Upper lobe of left lung (tissue), 4 donors: Measurements from ENCODE around the gene TNNI2.

Experiments used
- POLR2A ChIP-seq, 4 donors: fragments of 450-650 bp; IDR thresholded peaks; one replicate each; pipeline ENCODE4 v1.5.1; 2016 to 2017; ENCODE audit warnings: antibody characterized with exemption in 4 of 4, mild to moderate bottlenecking in 2 of 4
- TF ChIP-seq, protein P1 (sequence below), 6 experiments: fragments of 450-650 bp in 4 of 6; fragments of 200-600 bp in 2 of 6; sonication (generic) in 2 of 6; IDR thresholded peaks; one replicate each; pipeline ENCODE4 v1.5.1; 2016 to 2019; ENCODE audit warnings: antibody characterized with exemption in 6 of 6

DNA sequence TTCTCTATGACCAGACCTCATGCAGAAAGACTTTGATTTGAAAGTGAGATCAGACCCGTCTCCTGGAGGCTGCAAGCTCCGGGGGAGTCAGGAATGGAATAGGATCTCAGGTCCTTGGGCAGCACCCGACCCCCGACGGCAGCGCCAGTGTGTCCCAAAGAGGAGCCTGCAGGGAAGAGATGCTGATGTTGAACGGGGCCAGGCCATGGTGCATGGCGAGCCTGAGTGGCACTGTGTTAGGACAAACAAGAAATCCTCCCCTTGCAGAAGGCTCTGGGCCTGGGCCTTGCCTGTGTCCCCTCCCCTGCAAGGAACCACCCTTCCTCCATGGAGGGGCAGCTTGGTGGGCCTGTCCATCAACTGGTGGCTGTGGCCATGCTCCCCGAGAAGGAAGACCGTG lies 24.1 kb upstream of the TNNI2 start:
- TF ChIP-seq, protein P1, sequence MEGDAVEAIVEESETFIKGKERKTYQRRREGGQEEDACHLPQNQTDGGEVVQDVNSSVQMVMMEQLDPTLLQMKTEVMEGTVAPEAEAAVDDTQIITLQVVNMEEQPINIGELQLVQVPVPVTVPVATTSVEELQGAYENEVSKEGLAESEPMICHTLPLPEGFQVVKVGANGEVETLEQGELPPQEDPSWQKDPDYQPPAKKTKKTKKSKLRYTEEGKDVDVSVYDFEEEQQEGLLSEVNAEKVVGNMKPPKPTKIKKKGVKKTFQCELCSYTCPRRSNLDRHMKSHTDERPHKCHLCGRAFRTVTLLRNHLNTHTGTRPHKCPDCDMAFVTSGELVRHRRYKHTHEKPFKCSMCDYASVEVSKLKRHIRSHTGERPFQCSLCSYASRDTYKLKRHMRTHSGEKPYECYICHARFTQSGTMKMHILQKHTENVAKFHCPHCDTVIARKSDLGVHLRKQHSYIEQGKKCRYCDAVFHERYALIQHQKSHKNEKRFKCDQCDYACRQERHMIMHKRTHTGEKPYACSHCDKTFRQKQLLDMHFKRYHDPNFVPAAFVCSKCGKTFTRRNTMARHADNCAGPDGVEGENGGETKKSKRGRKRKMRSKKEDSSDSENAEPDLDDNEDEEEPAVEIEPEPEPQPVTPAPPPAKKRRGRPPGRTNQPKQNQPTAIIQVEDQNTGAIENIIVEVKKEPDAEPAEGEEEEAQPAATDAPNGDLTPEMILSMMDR (IDR thresholded peaks at IDR 0.05): no peak
- TF ChIP-seq POLR2A (IDR thresholded peaks at IDR 0.05): no peak
